GM13977 (cell line): ENCODE results near the gene NIPBL.
A peak's percentile ranks its signal among the peaks of the same experiment; 100 is the strongest.

ENCODE experiments used
- DNase-seq: peaks from one replicate; pipeline ENCODE4 v3.0.0; 2012; ENCODE audit warnings: low spot score
- CTCF ChIP-seq: IDR thresholded peaks from 2 replicates; pipeline ENCODE4 v1.5.1; 2012; ENCODE audit warnings: mild to moderate bottlenecking, control low read depth; ENCODE audit not compliant: insufficient read depth; ENCODE audit errors: extremely low read depth, missing control alignments
- in situ Hi-C: fragments of 300-500 bp; cut with MboI; formaldehyde crosslinking; loops from one replicate; pipeline ENCODE4 v1.12.0; 2022; ENCODE audit warnings: low sequenced_read_pairs, low pct_unique_long_range_greater_than_20kb, mixed read lengths, inconsistent platforms; ENCODE audit not compliant: unreplicated experiment

Gene NIPBL

DNA sequence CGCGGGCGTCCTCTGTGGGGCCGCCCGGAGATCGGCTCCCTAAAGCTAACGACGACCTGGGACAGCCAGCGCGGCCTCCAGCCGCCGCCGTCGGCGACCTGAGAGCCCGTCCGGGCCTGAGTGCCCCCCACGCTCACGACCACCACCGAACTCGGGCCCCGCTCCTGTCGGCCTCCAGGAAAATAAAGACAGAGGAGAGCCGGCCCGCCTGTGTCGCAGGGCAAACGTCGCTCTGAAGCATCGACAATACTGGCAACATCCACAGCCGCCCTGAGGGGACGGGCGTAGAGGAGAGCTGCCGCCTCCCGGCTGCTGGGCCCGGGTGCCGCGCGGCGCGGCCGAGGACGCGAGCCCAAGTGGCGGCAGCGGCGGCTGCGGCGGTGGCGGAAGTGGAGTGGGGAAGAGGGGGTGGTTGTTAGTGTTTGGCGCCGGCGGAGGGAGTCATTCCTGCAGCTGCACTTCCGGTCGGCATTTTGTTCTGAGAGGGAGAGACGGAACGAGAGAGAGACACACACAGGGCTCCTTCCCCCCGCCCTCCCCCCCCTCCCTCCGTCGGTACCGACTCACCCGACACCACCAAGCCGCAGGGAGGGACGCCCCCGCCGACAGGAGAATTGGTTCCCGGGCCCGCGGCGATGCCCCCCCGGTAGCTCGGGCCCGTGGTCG is at the start of gene NIPBL:
Gene NIPBL, plus strand, starts transcription at position 471 of the 666 bp plus-strand sequence. CDS start 76,928 bp downstream, outside the sequence.
- in situ Hi-C loops = no loop called here
- TF ChIP-seq CTCF = no peak
- peak; percentile 89 for DNase-seq

DNA sequence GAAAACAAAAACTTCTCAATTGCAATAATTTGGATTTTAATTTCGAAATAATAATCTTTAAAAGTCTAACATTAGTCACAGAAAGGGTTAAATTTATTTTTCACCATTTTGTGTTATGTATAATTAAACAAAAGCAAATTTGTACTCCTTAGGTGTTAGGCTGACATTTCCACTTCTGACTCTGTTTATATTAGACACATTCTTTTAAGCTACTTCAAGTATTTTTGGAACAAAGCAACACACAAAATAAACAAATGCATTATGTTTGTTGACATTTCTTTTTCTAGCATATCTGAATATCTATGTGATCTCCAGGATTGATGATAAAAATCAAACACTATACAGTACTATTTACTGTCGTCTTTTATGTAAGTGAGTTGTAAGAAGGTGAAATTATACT is 44.3 kb upstream of the NIPBL start:
- in situ Hi-C loops = no loop called here
- TF ChIP-seq CTCF = no peak

GRCh38 chr5:36836831-36837230 is 39.7 kb upstream of the NIPBL start:
- in situ Hi-C loops = no loop called here
- no peak for TF ChIP-seq CTCF
- DNase-seq = no peak

More for the DNA sequence above, 44.3 kb upstream of the NIPBL start:
- DNase-seq = no peak

GRCh38 chr5:36839489-36840476 is 36.8 kb upstream of the NIPBL start:
- no peak for TF ChIP-seq CTCF
- in situ Hi-C loops = no loop called here
- no peak for DNase-seq

DNA sequence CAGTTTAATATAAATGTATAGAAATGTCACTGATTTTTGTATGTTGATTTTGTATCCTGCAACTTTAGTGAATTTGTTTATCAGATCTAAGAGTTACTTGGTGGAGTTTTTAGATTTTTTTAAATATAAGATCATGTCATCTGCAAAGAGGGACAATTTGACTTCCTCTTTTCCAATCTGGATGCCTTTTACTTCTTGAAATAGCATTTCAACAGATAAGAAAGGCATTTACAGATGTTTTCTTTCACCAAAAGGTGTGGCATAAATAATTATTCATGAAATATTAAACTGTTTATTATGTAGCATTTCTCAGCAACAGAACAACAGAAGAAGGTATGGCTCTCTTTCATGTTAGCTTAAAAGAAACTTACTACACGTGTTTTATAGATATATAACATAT is 34.9 kb upstream of the NIPBL start:
- no peak for TF ChIP-seq CTCF
- in situ Hi-C loops = no loop called here
- no peak for DNase-seq

- no peak for TF ChIP-seq CTCF
- in situ Hi-C loops = no loop called here
- DNase-seq = no peak
These were observed 34.5 kb upstream of the NIPBL start for GRCh38 chr5:36842087-36842486.
